K562 (cell line): ENCODE data around the gene GLTP. TPM values are rescaled to one million over a fixed set of nuclear protein-coding genes. Genes with fewer than 3 reads are reported as not detected.

Source experiments
- ATF4 ChIP-seq: fragments of 450-650 bp; formaldehyde crosslinking; IDR thresholded peaks from 2 replicates; pipeline ENCODE4 v1.4.0; 2022; ENCODE audit warnings: mild to moderate bottlenecking, moderate library complexity
- CCAR2 ChIP-seq: fragments of 200-400 bp; formaldehyde crosslinking; IDR thresholded peaks from 2 replicates; pipeline ENCODE4 v1.6.1; 2017; ENCODE audit warnings: mild to moderate bottlenecking, low read depth, low read length
- HMGN3 ChIP-seq: IDR thresholded peaks from 2 replicates; pipeline ENCODE4 v1.6.1; 2011; ENCODE audit warnings: borderline replicate concordance, low read depth, mild to moderate bottlenecking, mixed read lengths, low read length; ENCODE audit not compliant: insufficient read length; ENCODE audit errors: extremely low read depth
- IRF9 ChIP-seq: fragments of 450-650 bp; IDR thresholded peaks from 2 replicates; pipeline ENCODE4 v1.6.1; 2016; ENCODE audit warnings: missing biosample characterization, missing genetic modification characterization
- PTRF ChIP-seq: fragments of 450-650 bp; IDR thresholded peaks from 2 replicates; pipeline ENCODE4 v1.6.1; 2016; ENCODE audit warnings: mild to moderate bottlenecking, missing genetic modification characterization, missing compliant biosample characterization
- SIN3A ChIP-seq, 2 experiments: fragments of 150-350 bp in 1 of 2; IDR thresholded peaks; 2 replicates each; pipeline ENCODE4 v1.6.1; 2011 to 2016; ENCODE audit warnings: borderline replicate concordance in 2 of 2, low read depth in 2 of 2, low read length in 2 of 2, mild to moderate bottlenecking in 2 of 2, moderate library complexity in 2 of 2; ENCODE audit not compliant: control insufficient read depth in 1 of 2
- TCF15 ChIP-seq: fragments of 250-450 bp; sonication (Bioruptor Pico); IDR thresholded peaks from 2 replicates; pipeline ENCODE4 v1.8.0; 2022; ENCODE audit warnings: moderate library complexity, mild to moderate bottlenecking, inconsistent platforms
- ZBTB17 ChIP-seq: fragments of 450-650 bp; formaldehyde crosslinking; IDR thresholded peaks from 2 replicates; pipeline ENCODE4 v1.4.0; 2020; ENCODE audit warnings: mild to moderate bottlenecking
- ZKSCAN1 ChIP-seq: fragments of 150-350 bp; IDR thresholded peaks from 2 replicates; pipeline ENCODE4 v1.6.1; 2016; ENCODE audit warnings: low read depth, low read length
- ZNF778 ChIP-seq: fragments of 450-650 bp; formaldehyde crosslinking; IDR thresholded peaks from 2 replicates; pipeline ENCODE4 v1.4.0; 2020; ENCODE audit warnings: mild to moderate bottlenecking, moderate library complexity
- polyA plus RNA-seq, 8 experiments: library from polyadenylated mRNA; depleted of rRNA in 4 of 8; stranded (reverse) in 5 of 8; unstranded in 3 of 8; fragments of >200 nt; fragmentation: Nextera tagmentation in 2 of 8; fragmentation: Illumina TruSeq in 1 of 8; extraction: Ambion mirVana in 2 of 8; extraction: Trizol in 1 of 8; gene quantifications; 2 replicates each; pipeline versions ENCODE4 v1.2.1 to v1.2.3, GENCODE V29; 2011 to 2014; ENCODE audit warnings: inconsistent platforms in 1 of 8, missing spikeins in 1 of 8
- total RNA-seq, 7 experiments: library from RNA; depleted of rRNA in 6 of 7; stranded (reverse); fragments of >200 nt in 6 of 7; fragmentation: Illumina TruSeq in 2 of 7; extraction: Trizol in 2 of 7; gene quantifications; 2 replicates each; pipeline versions ENCODE4 v1.2.1 to v1.2.3, GENCODE V29; 2011 to 2021; ENCODE audit warnings: low replicate concordance in 1 of 7
- TF ChIP-seq, protein P1 (sequence below): fragments of 200-800 bp; sonication (Bioruptor generic); IDR thresholded peaks from 2 replicates; pipeline ENCODE4 v1.6.1; 2016; ENCODE audit warnings: missing genetic modification characterization, missing compliant biosample characterization
- TF ChIP-seq, protein P2 (sequence below): sonication (generic); formaldehyde crosslinking; IDR thresholded peaks from 2 replicates; pipeline ENCODE4 v1.8.0; 2022; ENCODE audit warnings: mild to moderate bottlenecking, missing genetic modification reagents, borderline replicate concordance
- TF ChIP-seq, protein P3 (sequence below): fragments of 150-350 bp; conservative IDR thresholded peaks from 2 replicates; pipeline ENCODE4 v1.6.1; 2014; ENCODE audit warnings: low read length

The GLTP gene
- total and polyA plus RNA-seq, 9 of the 15 experiments (the other 6 are each of a cell fraction or from before 2014, with no cell fraction given), result 4.4 to 8.3 (median 6.1) TPM

DNA sequence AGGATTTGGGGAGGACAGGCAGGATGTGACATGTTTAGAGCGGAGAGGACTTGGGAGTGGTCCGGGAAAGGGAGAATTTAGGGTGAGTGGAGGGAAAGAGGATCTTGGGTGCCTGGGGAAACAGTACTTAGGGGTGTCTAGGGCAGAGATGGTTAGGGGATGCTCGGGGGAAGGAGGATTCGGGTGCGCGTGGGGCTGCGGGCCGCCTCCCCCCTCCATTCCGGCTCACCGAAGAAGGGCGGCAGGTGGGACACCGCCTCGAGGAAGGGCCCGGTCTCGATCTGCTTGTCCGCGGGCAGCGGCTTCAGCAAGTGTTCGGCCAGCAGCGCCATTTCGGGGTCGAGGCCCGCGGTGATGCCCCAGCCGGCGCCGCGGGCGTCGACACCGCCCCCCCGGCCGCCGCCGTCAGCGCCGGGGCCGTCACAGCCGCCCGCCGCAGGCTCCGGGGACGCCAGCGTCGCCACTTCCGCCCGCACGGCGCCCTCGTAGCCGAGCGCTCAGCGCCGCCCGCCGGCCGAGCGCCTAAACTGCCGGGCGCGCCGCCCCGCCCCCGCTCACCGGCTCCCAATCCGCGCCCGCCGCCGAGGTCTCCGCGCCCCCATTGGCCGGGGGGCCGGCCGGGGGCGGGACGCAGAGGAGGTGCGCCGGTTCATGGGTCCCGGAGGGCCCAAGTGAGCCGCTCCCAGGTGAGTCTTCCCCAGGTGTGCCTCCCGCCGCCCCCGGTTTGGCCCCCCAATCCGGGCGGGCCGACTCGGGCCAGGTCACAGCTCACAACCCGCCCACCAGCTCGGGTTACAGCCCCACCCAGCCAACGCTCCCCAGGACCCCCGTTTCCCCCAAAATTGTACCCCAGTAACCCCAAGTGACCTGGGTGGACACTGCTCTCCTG, at the start of gene GLTP (continued):
- TF ChIP-seq IRF9 (tag) (no peak), ZBTB17 (CRISPR knock-in tag) (no peak), SIN3A (IDR thresholded peaks at IDR 0.05; ENCODE audit: borderline replicate concordance in 2 of 2, control insufficient read depth in 1 of 2, low read depth in 2 of 2, low read length in 2 of 2) (no peak), TCF15 (CRISPR knock-in tag) (no peak), ATF4 (CRISPR knock-in tag) (no peak), PTRF (no peak), ZKSCAN1 (no peak), ZNF778 (CRISPR knock-in tag) (no peak), CCAR2 (no peak), HMGN3 (peak; percentile 66)
- TF ChIP-seq, protein P1, sequence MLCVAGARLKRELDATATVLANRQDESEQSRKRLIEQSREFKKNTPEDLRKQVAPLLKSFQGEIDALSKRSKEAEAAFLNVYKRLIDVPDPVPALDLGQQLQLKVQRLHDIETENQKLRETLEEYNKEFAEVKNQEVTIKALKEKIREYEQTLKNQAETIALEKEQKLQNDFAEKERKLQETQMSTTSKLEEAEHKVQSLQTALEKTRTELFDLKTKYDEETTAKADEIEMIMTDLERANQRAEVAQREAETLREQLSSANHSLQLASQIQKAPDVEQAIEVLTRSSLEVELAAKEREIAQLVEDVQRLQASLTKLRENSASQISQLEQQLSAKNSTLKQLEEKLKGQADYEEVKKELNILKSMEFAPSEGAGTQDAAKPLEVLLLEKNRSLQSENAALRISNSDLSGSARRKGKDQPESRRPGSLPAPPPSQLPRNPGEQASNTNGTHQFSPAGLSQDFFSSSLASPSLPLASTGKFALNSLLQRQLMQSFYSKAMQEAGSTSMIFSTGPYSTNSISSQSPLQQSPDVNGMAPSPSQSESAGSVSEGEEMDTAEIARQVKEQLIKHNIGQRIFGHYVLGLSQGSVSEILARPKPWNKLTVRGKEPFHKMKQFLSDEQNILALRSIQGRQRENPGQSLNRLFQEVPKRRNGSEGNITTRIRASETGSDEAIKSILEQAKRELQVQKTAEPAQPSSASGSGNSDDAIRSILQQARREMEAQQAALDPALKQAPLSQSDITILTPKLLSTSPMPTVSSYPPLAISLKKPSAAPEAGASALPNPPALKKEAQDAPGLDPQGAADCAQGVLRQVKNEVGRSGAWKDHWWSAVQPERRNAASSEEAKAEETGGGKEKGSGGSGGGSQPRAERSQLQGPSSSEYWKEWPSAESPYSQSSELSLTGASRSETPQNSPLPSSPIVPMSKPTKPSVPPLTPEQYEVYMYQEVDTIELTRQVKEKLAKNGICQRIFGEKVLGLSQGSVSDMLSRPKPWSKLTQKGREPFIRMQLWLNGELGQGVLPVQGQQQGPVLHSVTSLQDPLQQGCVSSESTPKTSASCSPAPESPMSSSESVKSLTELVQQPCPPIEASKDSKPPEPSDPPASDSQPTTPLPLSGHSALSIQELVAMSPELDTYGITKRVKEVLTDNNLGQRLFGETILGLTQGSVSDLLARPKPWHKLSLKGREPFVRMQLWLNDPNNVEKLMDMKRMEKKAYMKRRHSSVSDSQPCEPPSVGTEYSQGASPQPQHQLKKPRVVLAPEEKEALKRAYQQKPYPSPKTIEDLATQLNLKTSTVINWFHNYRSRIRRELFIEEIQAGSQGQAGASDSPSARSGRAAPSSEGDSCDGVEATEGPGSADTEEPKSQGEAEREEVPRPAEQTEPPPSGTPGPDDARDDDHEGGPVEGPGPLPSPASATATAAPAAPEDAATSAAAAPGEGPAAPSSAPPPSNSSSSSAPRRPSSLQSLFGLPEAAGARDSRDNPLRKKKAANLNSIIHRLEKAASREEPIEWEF, result no peak
- TF ChIP-seq, protein P2, sequence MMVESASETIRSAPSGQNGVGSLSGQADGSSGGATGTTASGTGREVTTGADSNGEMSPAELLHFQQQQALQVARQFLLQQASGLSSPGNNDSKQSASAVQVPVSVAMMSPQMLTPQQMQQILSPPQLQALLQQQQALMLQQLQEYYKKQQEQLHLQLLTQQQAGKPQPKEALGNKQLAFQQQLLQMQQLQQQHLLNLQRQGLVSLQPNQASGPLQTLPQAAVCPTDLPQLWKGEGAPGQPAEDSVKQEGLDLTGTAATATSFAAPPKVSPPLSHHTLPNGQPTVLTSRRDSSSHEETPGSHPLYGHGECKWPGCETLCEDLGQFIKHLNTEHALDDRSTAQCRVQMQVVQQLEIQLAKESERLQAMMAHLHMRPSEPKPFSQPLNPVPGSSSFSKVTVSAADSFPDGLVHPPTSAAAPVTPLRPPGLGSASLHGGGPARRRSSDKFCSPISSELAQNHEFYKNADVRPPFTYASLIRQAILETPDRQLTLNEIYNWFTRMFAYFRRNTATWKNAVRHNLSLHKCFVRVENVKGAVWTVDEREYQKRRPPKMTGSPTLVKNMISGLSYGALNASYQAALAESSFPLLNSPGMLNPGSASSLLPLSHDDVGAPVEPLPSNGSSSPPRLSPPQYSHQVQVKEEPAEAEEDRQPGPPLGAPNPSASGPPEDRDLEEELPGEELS (CRISPR knock-in tag), result no peak
- TF ChIP-seq, protein P3, sequence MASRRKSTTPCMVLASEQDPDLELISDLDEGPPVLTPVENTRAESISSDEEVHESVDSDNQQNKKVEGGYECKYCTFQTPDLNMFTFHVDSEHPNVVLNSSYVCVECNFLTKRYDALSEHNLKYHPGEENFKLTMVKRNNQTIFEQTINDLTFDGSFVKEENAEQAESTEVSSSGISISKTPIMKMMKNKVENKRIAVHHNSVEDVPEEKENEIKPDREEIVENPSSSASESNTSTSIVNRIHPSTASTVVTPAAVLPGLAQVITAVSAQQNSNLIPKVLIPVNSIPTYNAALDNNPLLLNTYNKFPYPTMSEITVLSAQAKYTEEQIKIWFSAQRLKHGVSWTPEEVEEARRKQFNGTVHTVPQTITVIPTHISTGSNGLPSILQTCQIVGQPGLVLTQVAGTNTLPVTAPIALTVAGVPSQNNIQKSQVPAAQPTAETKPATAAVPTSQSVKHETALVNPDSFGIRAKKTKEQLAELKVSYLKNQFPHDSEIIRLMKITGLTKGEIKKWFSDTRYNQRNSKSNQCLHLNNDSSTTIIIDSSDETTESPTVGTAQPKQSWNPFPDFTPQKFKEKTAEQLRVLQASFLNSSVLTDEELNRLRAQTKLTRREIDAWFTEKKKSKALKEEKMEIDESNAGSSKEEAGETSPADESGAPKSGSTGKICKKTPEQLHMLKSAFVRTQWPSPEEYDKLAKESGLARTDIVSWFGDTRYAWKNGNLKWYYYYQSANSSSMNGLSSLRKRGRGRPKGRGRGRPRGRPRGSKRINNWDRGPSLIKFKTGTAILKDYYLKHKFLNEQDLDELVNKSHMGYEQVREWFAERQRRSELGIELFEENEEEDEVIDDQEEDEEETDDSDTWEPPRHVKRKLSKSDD, result no peak
